SW 1271 (cell line): Measurements from ENCODE around the gene AMN1.
"Not testable (repeated sequence)": the region's sequence is repeated elsewhere in the genome, so short reads cannot be mapped to it uniquely, and the experiment has no call there.

ENCODE experiments used
- DNase-seq, 2 experiments: peaks; one replicate each; lab custom pipeline; 2025; lab: John Stamatoyannopoulos, UW

Gene AMN1

DNA sequence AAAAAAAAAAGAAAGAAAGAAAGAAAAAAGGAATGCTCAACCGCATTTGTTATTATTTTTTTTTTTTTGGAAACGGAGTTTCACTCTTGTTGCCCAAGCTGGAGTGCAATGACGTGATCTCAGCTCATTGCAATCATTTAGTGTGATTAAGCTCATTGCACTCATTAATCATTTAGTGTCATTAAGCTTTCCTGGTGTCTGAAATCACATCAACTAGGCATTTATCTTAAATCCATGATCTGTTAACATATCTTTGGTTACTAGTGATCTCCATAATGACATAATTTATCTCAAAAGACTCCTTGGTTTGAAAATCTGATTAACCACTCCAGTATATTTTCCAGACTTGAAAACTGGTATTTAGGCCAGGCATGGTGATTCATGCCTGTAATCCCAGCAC lies 43.0 kb downstream of the AMN1 start:
- no peak for DNase-seq

DNA sequence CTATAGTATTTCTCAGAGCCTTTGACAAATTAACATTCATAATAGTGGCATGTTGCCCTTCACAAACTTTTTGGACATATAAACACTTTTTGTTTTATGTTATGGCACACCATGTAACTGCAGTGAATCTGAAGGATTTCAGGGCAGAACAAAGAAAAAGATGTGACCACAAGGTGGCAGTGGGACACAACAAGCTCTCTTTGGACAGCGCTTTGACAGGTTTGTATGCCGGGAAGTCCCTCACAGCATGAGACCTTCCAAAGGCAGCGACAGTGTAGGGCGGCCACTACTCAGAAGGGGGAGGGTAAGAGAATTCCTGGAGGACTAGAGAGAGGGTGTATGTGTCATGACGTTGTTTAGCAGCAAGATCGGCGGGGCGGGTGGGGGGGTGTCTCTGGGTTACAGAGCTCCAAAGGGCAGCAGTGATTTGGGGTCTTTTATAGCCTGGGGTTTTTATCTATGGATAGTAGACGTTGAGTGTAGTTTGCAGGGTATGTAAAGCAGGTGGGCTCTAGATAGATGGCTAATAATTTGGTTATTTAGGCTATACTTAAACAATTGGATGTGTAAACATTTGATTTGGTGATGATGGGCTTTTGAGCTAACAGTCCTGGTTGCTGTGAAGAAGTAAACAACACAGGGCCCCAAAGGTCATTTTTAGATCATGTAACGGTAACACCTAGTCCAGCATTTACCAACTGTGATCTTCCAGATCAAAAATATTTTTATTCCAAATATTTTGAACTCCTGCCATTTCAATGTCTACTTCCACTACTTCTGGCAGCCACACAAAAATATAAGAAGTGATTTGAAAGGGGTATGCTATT lies 46.5 kb downstream of the AMN1 start:
- peak; percentile 74 to 81 for DNase-seq

DNA sequence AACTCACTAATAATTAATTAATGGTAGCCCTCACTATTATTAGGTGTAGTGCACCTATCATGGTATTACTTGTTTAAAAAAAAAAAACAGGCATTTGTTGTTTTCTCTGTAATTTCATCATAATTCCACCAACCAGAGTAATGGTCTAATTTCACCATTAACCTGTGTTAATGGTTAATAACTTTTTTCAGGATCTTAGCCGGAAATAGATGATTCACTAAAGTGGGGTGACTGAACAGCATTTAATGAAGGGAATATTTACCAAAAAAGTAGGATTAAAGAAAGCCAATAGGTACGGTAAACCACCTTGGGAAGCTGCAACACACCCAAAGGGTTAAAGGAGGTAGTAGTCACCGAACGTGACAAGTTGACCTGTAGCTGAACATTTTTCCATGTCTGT lies 56.3 kb downstream of the AMN1 start:
- DNase-seq, result no peak

DNA sequence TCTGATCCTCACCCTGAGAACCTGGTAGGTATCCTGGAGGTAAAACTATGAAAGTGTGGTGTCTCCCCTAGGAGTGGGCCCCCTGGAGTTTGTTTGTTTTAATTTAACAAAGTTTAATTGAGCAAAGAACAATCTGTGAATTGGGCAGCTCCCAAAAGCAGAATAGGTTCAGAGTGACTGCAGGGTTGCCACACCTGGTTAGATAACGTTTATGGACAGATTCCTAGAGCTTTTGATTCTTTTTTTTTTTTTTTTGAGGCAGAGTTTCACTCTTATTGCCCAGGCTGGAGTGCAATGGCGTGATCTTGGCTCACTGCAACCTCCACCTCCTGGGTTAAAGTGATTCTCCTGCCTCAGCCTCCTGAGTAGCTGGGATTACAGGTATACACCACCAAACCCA lies 59.2 kb downstream of the AMN1 start:
- DNase-seq, result not testable (repeated sequence)

- no peak for DNase-seq
Observed at GRCh38 chr12:31669020-31669419, 59.8 kb downstream of the AMN1 start.

- no peak for DNase-seq
Observed at GRCh38 chr12:31664038-31664437, 64.8 kb downstream of the AMN1 start.

GRCh38 chr12:31663576-31663975 lies 65.2 kb downstream of the AMN1 start:
- no peak for DNase-seq

DNA sequence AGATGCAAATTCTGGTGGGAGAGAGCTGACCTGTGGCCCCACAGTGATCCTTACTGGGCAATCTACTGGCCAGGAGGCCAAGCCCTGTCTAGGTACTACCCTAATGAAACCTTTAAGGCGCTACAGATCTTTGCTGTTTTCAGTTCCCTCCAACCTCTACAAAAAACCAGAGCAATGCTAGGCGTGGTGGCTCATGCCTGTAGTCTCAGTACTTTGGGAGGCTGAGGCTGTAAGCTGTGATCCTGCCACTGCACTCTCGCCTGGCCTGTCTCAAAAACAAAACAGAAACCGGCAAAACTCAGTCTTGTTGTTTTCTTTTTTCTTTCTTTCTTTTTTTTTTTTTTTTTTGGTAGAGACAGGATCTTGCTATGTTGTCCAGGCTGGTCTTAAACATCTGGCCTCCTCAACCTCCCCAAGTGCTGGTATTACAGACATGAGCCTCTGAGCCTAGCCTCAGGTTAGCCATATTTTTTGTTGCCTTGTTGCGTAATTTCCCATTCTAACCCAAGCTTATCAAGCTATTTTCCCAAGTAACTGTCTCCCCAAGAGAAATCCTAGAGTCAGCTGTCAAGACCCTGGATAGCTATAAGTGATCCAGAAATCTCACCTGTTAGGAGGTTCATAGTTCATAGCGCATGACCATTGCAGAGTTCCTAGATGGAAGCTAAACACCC lies 66.5 kb downstream of the AMN1 start:
- DNase-seq, result no peak

GRCh38 chr12:31659087-31659942 lies 69.5 kb downstream of the AMN1 start, which contains the start of gene ETFBKMT:
TSS of gene ETFBKMT (plus strand) at chr12:31659688. CDS start at chr12:31661954, 2,266 bp downstream.
- peak; percentile 90 to 98 for DNase-seq

- DNase-seq, result no peak
Observed at GRCh38 chr12:31658471-31659086, 70.2 kb downstream of the AMN1 start.

GRCh38 chr12:31655792-31656191 lies 73.0 kb downstream of the AMN1 start:
- no peak for DNase-seq

DNA sequence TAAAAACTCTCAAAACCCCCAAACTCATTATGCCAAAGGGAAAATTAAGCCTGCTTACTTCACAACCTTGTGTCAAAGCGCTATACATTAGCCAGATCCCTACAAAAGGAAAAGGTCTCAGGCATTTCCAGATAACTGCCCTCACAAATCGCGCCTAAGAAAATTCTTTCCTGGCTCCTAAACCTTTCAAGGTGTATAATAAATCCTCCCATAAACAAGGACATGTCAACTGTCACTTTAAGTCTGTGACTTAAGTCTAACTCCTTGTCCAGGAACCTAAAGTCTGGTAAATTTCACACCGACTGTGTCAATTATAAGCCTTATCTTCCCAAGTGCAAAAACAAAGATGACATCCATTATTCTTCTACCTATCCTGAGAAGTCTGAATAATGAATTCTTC lies 73.6 kb downstream of the AMN1 start:
- DNase-seq, result no peak

DNA sequence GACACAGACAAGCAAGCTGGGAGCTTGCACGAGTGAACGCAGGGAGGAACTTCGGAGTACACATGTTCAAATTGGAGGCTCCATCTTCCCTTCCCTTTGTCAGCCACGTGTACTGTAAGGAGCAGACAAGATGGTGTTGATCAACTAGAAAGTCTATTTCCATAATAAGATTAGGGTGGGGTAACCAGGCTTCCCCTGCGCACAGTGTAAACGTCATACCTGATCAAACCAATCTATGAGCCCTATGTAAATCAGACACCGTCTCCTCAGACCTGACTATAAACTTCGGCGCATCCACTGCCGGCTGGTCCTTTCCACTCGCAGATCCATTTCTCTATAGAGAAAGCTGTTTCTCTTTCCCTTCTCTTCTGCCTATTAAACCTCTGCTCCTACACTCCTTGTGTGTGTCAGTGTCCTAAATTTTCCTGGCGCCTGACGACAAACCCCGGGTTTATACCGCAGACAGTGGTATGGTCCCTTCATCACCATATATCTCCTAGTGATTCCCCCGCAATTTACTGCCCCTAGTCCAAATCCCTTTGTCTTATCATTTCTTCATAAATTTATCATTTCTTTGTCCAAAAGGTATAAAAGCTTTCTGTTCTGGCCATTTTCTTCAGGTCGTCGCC lies 76.8 kb downstream of the AMN1 start:
- DNase-seq, result no peak

DNA sequence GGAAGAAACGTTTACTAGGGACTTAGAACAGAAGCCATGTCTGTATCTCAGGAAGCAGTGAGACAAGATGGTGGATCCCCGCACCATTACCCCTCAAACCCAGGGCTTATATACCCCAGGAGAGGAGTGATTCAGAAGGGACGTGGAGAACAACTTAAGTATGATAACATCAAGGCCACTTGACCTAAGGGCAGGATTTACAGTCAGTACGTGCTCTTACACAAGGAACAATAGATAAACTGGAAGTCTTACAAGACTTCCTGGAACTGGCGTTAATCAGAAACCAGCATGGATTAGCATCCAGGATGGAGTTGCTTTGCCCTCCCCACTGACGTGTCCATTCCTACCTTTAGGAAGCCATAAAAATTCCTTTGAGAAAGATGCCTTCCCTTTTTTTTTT lies 77.9 kb downstream of the AMN1 start:
- DNase-seq, result no peak

DNA sequence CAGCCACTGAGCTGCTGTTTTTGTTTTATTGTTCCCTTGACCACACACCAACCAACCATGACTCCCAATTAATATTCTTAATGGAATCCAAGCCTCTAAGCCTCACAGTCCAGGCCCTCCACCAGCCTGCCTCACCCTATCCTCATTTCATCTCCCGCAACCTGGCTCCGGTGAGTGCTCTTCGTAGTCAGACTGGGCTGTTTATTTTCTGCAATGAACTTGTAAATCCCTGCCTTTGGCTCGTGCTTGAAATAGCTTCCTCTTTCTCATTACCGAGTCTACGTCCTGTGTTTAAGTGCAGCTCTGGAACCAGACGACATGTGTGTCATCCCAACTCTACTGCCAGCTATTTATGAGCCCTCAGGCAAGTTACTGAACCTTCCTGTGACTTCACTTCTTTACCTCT lies 81.7 kb downstream of the AMN1 start:
- DNase-seq, result no peak

DNA sequence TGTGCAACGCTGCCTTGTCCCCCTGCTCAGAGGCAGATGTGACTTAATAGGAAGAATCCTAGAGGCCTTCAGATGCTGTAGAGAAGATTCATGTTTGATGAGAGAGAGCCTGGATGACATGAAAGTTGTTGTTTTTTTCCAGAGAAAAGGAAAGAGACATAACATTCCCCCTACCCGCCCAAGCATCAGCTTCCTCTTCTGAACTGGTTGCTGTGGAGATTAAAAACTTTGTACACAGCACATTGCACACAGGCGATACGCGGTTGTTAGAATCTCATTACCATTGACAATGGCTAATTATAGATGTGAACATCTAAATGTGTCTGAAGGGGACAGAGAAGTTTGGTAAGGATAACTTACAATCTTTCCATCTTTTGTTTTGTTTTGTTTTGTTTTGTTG lies 82.9 kb downstream of the AMN1 start:
- DNase-seq, result no peak

GRCh38 chr12:31644536-31644935 lies 84.3 kb downstream of the AMN1 start:
- DNase-seq, result no peak

DNA sequence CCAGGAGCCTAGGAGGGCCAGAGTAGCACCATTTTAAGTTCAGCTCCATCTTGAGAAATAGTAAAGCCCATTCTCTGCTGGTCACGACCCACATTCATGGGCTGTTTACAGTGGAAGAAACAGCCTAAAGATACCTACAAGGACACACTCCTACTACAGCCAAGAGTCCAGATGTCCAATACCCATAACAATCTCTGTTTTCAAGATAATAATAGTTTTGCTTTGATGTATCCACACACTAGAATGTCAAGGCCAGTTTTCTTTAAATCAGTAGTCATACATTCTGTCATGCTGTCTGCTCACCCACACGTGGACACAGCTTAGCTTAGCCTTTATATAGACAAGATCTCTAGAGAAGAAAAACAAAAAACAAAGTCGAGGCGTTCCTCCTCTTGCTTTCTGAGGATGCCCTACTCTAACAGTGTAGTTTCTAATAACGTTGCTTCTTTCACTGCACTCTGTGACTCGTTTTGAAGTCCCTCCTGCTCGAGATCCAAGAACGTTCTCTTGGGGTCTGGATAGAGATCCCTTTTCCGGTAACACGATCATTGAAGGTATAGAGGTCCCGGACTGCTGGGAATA lies 87.2 kb downstream of the AMN1 start:
- no peak for DNase-seq

GRCh38 chr12:31634620-31635019 lies 94.2 kb downstream of the AMN1 start:
- DNase-seq, result no peak

- DNase-seq, result no peak
Observed at GRCh38 chr12:31633464-31633863, 95.4 kb downstream of the AMN1 start.

DNA sequence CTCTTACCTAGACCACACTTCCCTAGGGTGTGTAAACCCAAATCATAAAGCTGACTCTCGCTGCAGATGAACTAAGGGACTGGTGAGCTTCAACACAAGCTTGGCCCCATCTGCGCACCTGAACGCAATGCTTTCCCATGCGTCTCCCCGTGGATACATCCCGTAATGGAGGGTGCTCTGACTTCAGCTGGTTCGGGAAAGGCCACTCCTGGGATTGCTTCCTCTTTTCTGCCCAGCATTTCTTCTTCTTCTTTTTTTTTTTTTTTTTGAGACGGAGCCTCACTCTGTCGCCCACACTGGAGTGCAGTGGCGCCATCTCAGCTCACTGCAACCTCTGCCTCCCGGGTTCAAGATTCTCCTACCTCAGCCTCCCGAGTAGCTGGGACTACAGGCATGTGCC lies 97.0 kb downstream of the AMN1 start:
- DNase-seq, result no peak
